ENCODE results near the gene UBA5. TPM values are rescaled to one million over a fixed set of nuclear protein-coding genes. Genes with fewer than 3 reads are reported as not detected.

Gene UBA5
- total RNA-seq, 2 experiments from 2014 or later, result 35.4 to 39.2 TPM

DNA sequence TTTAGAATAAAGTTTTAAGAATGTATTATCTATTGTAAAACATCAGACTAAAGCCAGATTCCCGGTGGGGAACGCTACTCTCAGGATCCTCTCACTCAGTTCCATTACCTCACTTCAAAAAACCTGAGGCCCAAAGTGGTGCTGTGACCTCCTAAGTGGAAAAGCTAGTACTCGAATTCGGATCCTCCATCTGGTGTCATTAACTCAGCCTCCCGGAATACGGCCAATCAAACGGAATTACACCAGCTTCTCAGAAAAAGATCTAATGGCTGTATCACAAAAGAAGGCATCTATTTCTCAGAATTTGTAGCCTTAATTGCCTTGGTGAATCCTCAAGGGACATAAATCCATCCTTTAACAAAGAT is 1.1 kb upstream of the UBA5 start:
- POLR2A ChIA-PET, result interaction anchor here (0.8 to 1.4 kb wide), 3 partner anchors 14 to 25 kb away, joined by 3 to 8 read pairs (median 4); no protein-coding TSS in a partner anchor
- Mint-ChIP-seq H3K27me3 (no peaks in the 10 kb centered on the region), H3K4me3 (peak overlapping the region; percentile 100), H3K36me3 (ENCODE audit: low read depth) (peaks cover 23% of the 10 kb centered on the region), H3K4me1 (ENCODE audit: low read depth) (peaks cover 74% of the 10 kb centered on the region), H3K27ac (peak overlapping the region; percentile 98), H3K9me3 (no peaks in the 10 kb centered on the region)
- Histone ChIP-seq H3K36me3 (ENCODE audit: insufficient read depth, low read length) (no peaks in the 10 kb centered on the region), H3K9me3 (ENCODE audit: control insufficient read depth in 1 of 2, insufficient read depth in 1 of 2, low read length in 2 of 2) (no peaks in the 10 kb centered on the region), H3K27ac (ENCODE audit: low read depth in 1 of 2, low read length in 2 of 2) (no peak overlapping the region), H3K4me1 (ENCODE audit: insufficient read depth, low read length) (peaks cover 8% of the 10 kb centered on the region), H3K4me3 (ENCODE audit: low read length) (peak overlapping the region; percentile 93), H3K27me3 (ENCODE audit: control insufficient read depth in 1 of 2, insufficient read depth in 2 of 2, low read length in 2 of 2) (no peaks in the 10 kb centered on the region)
- intact Hi-C loops (cut with DNase I, micrococcal nuclease), result loop anchor here in 1 of 2 experiments (5.0 to 10.0 kb wide), 2 partner anchors 916 to 1157 kb away; partner anchors contain the start of genes CDV3 and MRPL3
- CTCF ChIA-PET, result interaction anchor here (1.3 to 1.8 kb wide), 4 partner anchors 11 to 17 kb away, joined by 3 to 6 read pairs (median 4); no protein-coding TSS in a partner anchor
- TF ChIP-seq, protein P1, sequence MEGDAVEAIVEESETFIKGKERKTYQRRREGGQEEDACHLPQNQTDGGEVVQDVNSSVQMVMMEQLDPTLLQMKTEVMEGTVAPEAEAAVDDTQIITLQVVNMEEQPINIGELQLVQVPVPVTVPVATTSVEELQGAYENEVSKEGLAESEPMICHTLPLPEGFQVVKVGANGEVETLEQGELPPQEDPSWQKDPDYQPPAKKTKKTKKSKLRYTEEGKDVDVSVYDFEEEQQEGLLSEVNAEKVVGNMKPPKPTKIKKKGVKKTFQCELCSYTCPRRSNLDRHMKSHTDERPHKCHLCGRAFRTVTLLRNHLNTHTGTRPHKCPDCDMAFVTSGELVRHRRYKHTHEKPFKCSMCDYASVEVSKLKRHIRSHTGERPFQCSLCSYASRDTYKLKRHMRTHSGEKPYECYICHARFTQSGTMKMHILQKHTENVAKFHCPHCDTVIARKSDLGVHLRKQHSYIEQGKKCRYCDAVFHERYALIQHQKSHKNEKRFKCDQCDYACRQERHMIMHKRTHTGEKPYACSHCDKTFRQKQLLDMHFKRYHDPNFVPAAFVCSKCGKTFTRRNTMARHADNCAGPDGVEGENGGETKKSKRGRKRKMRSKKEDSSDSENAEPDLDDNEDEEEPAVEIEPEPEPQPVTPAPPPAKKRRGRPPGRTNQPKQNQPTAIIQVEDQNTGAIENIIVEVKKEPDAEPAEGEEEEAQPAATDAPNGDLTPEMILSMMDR (IDR thresholded peaks at IDR 0.05), result no peak
- ATAC-seq (ENCODE audit: poor library complexity), result no peak
- no peak for DNase-seq

DNA sequence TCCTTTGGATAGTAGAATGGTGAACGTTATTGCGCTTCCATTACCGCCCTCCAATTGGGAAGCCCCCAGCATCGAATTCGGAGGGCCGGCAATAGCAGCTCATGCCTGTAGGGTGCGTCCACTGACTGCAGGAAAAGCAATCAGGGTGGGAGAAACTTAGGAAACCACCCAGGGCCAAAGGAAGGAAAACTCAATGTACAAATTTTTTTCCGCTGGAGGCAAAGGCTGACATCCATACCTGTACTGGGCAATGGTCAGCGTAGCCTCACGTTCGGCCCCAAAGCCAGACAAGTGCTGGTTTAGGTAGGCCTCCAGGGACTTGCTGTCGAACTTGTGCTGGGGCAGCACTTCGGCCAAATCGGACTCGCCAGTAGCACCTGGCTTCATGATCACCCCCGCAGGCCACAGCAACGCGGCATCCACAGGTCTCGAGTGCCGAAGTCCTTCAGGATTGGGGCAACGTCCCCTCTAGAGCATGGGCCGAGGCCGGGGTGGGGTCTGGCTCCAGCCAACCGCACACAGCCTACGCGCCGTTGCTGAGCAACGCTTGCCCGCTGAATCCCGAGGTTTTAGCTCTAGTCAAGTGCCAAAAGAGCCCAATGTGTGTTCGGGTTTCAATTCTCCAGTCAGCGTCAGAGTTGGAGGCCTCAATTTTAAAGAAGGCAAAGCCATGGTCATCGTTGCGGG is 621 bp upstream of the UBA5 start, which contains the start of gene ACAD11:
TSS of gene ACAD11 (minus strand) at position 445 of the 687 bp plus-strand sequence. CDS start at position 387, 58 bp downstream.
- POLR2A ChIA-PET, result interaction anchor here (0.8 to 1.4 kb wide), 3 partner anchors 13 to 24 kb away, joined by 3 to 8 read pairs (median 4); no protein-coding TSS in a partner anchor
- Histone ChIP-seq H3K27ac (ENCODE audit: low read depth in 1 of 2, low read length in 2 of 2) (peak within 1 kb of the TSS; percentile 41 to 62), H3K36me3 (ENCODE audit: insufficient read depth, low read length) (no peaks in the 10 kb centered on the region), H3K9me3 (ENCODE audit: control insufficient read depth in 1 of 2, insufficient read depth in 1 of 2, low read length in 2 of 2) (no peaks in the 10 kb centered on the region), H3K4me1 (ENCODE audit: insufficient read depth, low read length) (peaks cover 8% of the 10 kb centered on the region), H3K27me3 (ENCODE audit: control insufficient read depth in 1 of 2, insufficient read depth in 2 of 2, low read length in 2 of 2) (no peaks in the 10 kb centered on the region), H3K4me3 (ENCODE audit: low read length) (peak within 1 kb of the TSS; percentile 93)
- Mint-ChIP-seq H3K9me3 (no peaks in the 10 kb centered on the region), H3K27me3 (no peaks in the 10 kb centered on the region), H3K4me1 (ENCODE audit: low read depth) (peaks cover 77% of the 10 kb centered on the region), H3K36me3 (ENCODE audit: low read depth) (peaks cover 24% of the 10 kb centered on the region), H3K4me3 (peak within 1 kb of the TSS; percentile 100), H3K27ac (peak within 1 kb of the TSS; percentile 98)
- TF ChIP-seq, protein P1 (IDR thresholded peaks at IDR 0.05), result peak; percentile 40
- intact Hi-C loops (cut with DNase I, micrococcal nuclease), result loop anchor here in 1 of 2 experiments (5.0 to 10.0 kb wide), 6 partner anchors 58 to 1828 kb away; partner anchors contain the start of genes ANAPC13, CDV3, CEP63 and DNAJC13
- peak in 13 of 14 experiments; percentile 2 to 59 (median 13) for DNase-seq
- CTCF ChIA-PET, result interaction anchor here (1.3 to 1.8 kb wide), 4 partner anchors 11 to 17 kb away, joined by 3 to 6 read pairs (median 4); no protein-coding TSS in a partner anchor
- ATAC-seq (ENCODE audit: poor library complexity), result peak; percentile 16

- POLR2A ChIA-PET, result interaction anchor here (0.6 to 1.7 kb wide), 7 partner anchors 10 to 243 kb away, joined by 3 to 10 read pairs (median 4); partner anchors contain the start of genes DNAJC13 and NPHP3
- Histone ChIP-seq H3K27me3 (ENCODE audit: control insufficient read depth in 1 of 2, insufficient read depth in 2 of 2, low read length in 2 of 2) (no peaks in the 10 kb centered on the region), H3K27ac (ENCODE audit: low read depth in 1 of 2, low read length in 2 of 2) (peak overlapping the region; percentile 41 to 62), H3K36me3 (ENCODE audit: insufficient read depth, low read length) (no peaks in the 10 kb centered on the region), H3K4me3 (ENCODE audit: low read length) (peak overlapping the region; percentile 93), H3K4me1 (ENCODE audit: insufficient read depth, low read length) (peaks cover 8% of the 10 kb centered on the region), H3K9me3 (ENCODE audit: control insufficient read depth in 1 of 2, insufficient read depth in 1 of 2, low read length in 2 of 2) (no peaks in the 10 kb centered on the region)
- H3K27ac Mint-ChIP-seq, result peak overlapping the region; percentile 98
- H3K4me3 Mint-ChIP-seq, result peak overlapping the region; percentile 100
- no peak for DNase-seq
- intact Hi-C loops (cut with DNase I, micrococcal nuclease), result loop anchor here in 1 of 2 experiments (5.0 kb wide), 4 partner anchors 57 to 1827 kb away; partner anchors contain the start of genes ANAPC13, CEP63 and DNAJC13
- no peaks in the 10 kb centered on the region for H3K9me3 Mint-ChIP-seq
- TF ChIP-seq, protein P1 (IDR thresholded peaks at IDR 0.05), result no peak
- H3K4me1 Mint-ChIP-seq (ENCODE audit: low read depth), result peaks cover 78% of the 10 kb centered on the region
- H3K27me3 Mint-ChIP-seq, result no peaks in the 10 kb centered on the region
- ATAC-seq (ENCODE audit: poor library complexity), result no peak
- H3K36me3 Mint-ChIP-seq (ENCODE audit: low read depth), result peaks cover 33% of the 10 kb centered on the region
- CTCF ChIA-PET, result no interaction called here
These were observed 612 bp downstream of the UBA5 start for GRCh38 chr3:132660811-132661070.
